Transverse colon (tissue), 4 donors: ENCODE results near the gene BAIAP2.

ENCODE experiments used
- EP300 ChIP-seq: sonication (generic); formaldehyde crosslinking; IDR thresholded peaks from one replicate; pipeline ENCODE4 v1.6.1; 2017; ENCODE audit warnings: antibody characterized with exemption, low read depth
- POLR2A ChIP-seq: fragments of 450-650 bp; IDR thresholded peaks from one replicate; pipeline ENCODE4 v1.6.1; 2016; ENCODE audit warnings: antibody characterized with exemption, mild to moderate bottlenecking, moderate library complexity
- POLR2AphosphoS5 ChIP-seq, 3 donors: sonication (generic); formaldehyde crosslinking; IDR thresholded peaks; one replicate each; pipeline ENCODE4 v1.6.1; 2016; ENCODE audit warnings: antibody characterized with exemption in 3 of 3
- TF ChIP-seq, protein P1 (sequence below), 5 experiments: fragments of 200-600 bp in 3 of 5; fragments of 450-650 bp in 2 of 5; sonication (generic) in 3 of 5; IDR thresholded peaks; 1 replicate in 2 of 5; 2 replicates in 3 of 5; pipeline ENCODE4 v1.5.1; 2016 to 2017; ENCODE audit warnings: antibody characterized with exemption in 5 of 5, inconsistent platforms in 3 of 5, mild to moderate bottlenecking in 2 of 5, moderate library complexity in 1 of 5

GRCh38 chr17:80992077-80992947 is 42.6 kb upstream of the BAIAP2 start:
- TF ChIP-seq POLR2A = no peak
- TF ChIP-seq, protein P1, sequence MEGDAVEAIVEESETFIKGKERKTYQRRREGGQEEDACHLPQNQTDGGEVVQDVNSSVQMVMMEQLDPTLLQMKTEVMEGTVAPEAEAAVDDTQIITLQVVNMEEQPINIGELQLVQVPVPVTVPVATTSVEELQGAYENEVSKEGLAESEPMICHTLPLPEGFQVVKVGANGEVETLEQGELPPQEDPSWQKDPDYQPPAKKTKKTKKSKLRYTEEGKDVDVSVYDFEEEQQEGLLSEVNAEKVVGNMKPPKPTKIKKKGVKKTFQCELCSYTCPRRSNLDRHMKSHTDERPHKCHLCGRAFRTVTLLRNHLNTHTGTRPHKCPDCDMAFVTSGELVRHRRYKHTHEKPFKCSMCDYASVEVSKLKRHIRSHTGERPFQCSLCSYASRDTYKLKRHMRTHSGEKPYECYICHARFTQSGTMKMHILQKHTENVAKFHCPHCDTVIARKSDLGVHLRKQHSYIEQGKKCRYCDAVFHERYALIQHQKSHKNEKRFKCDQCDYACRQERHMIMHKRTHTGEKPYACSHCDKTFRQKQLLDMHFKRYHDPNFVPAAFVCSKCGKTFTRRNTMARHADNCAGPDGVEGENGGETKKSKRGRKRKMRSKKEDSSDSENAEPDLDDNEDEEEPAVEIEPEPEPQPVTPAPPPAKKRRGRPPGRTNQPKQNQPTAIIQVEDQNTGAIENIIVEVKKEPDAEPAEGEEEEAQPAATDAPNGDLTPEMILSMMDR (IDR thresholded peaks at IDR 0.05) = no peak
- TF ChIP-seq POLR2AphosphoS5 (IDR thresholded peaks at IDR 0.05) = no peak
- no peak for TF ChIP-seq EP300
